OCI-LY3 (cell line): Measurements from ENCODE around the gene RAB34.

Source experiments
- EZH2phosphoT487 ChIP-seq: fragments of 200-600 bp; shearing (Covaris generic); IDR thresholded peaks from 2 replicates; pipeline ENCODE4 v1.6.1; 2018; ENCODE audit warnings: antibody characterized with exemption, mixed run types, low read depth
- TF ChIP-seq, protein P1 (sequence below): fragments of 200-600, 300-600 bp; sonication (generic); IDR thresholded peaks from 2 replicates; pipeline ENCODE4 v1.5.1; 2014; ENCODE audit warnings: antibody characterized with exemption, low read length, low read depth

DNA sequence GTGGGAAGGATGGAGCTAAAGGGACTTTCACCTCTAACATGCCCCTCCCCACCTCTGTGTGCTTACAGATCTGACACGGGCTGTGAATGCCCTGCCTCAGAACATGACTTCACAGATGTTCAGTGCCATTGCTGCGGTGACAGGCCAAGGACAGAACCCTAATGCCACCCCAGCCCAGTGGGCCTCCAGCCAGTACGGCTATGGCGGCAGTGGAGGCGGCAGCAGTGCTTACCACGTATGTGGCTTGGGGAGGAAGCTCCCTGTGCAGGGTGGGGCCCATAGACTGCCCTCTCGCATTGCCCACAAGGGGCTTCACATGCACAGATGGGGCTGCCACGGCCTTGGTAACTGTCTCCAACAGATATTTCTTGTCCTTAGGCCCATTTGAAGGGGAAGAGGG, 17.4 kb downstream of the RAB34 start:
- TF ChIP-seq, protein P1, sequence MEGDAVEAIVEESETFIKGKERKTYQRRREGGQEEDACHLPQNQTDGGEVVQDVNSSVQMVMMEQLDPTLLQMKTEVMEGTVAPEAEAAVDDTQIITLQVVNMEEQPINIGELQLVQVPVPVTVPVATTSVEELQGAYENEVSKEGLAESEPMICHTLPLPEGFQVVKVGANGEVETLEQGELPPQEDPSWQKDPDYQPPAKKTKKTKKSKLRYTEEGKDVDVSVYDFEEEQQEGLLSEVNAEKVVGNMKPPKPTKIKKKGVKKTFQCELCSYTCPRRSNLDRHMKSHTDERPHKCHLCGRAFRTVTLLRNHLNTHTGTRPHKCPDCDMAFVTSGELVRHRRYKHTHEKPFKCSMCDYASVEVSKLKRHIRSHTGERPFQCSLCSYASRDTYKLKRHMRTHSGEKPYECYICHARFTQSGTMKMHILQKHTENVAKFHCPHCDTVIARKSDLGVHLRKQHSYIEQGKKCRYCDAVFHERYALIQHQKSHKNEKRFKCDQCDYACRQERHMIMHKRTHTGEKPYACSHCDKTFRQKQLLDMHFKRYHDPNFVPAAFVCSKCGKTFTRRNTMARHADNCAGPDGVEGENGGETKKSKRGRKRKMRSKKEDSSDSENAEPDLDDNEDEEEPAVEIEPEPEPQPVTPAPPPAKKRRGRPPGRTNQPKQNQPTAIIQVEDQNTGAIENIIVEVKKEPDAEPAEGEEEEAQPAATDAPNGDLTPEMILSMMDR = no peak
- TF ChIP-seq EZH2phosphoT487 = no peak
